ENCODE data around the gene SMIM10L1. TPM values are rescaled to one million over a fixed set of nuclear protein-coding genes. Genes with fewer than 3 reads are reported as not detected.

The SMIM10L1 gene
- total RNA-seq (2022; extraction: Qiagen RNA extraction; ENCODE audit: low read depth) = 7.9 to 11.0 TPM (median 8.6 TPM) in 5 replicates

GRCh38 chr12:11171145-11171968 is at the start of gene SMIM10L1:
TSS of gene SMIM10L1 (plus strand) at chr12:11171194. CDS start at chr12:11171357, 163 bp downstream.

GRCh38 chr12:11134305-11134704 is 36.7 kb upstream of the SMIM10L1 start, which contains the start of gene TAS2R30:
TSS of gene TAS2R30 (minus strand) at chr12:11134644. CDS start at chr12:11134244, 400 bp downstream.

GRCh38 chr12:11186837-11187236 is 15.8 kb downstream of the SMIM10L1 start, which contains the start of gene TAS2R42:
TSS of gene TAS2R42 (minus strand) at chr12:11186937. CDS start at chr12:11186937, 0 bp downstream.

Other genes starting within 250 kb of the SMIM10L1 start
- not detected in 5 replicates for gene PRH2, start 242.0 kb upstream of the SMIM10L1 start, total RNA-seq (2022; extraction: Qiagen RNA extraction; ENCODE audit: low read depth)
- 0.47 to 0.77 TPM (median 0.56 TPM) in 5 replicates for gene TAS2R14, start 231.9 kb upstream of the SMIM10L1 start, total RNA-seq (2022; extraction: Qiagen RNA extraction; ENCODE audit: low read depth)
- not detected in 5 replicates for gene TAS2R50, start 184.3 kb upstream of the SMIM10L1 start, total RNA-seq (2022; extraction: Qiagen RNA extraction; ENCODE audit: low read depth)
- 0.13 to 0.30 TPM (median 0.18 TPM) in 4 of 5 replicates, not detected in the other for gene TAS2R20, start 172.9 kb upstream of the SMIM10L1 start, total RNA-seq (2022; extraction: Qiagen RNA extraction; ENCODE audit: low read depth)
- gene TAS2R19, start 148.6 kb upstream of the SMIM10L1 start, total RNA-seq (2022; extraction: Qiagen RNA extraction; ENCODE audit: low read depth) = 0.19 TPM in 1 of 5 replicates, not detected in the others
- gene TAS2R31, start 139.8 kb upstream of the SMIM10L1 start, total RNA-seq (2022; extraction: Qiagen RNA extraction; ENCODE audit: low read depth) = 0.33 TPM in 1 of 5 replicates, not detected in the others
- not detected in 5 replicates for gene TAS2R46, start 108.9 kb upstream of the SMIM10L1 start, total RNA-seq (2022; extraction: Qiagen RNA extraction; ENCODE audit: low read depth)
- gene TAS2R43, start 78.9 kb upstream of the SMIM10L1 start, total RNA-seq (2022; extraction: Qiagen RNA extraction; ENCODE audit: low read depth) = not detected in 5 replicates
- gene TAS2R30, start 36.5 kb upstream of the SMIM10L1 start, total RNA-seq (2022; extraction: Qiagen RNA extraction; ENCODE audit: low read depth) = not detected in 5 replicates
- gene TAS2R42, start 15.7 kb downstream of the SMIM10L1 start, total RNA-seq (2022; extraction: Qiagen RNA extraction; ENCODE audit: low read depth) = not detected in 5 replicates
- not detected in 5 replicates for gene PRB3, start 98.5 kb downstream of the SMIM10L1 start, total RNA-seq (2022; extraction: Qiagen RNA extraction; ENCODE audit: low read depth)
- not detected in 5 replicates for gene PRB4, start 139.2 kb downstream of the SMIM10L1 start, total RNA-seq (2022; extraction: Qiagen RNA extraction; ENCODE audit: low read depth)
- gene PRB2, start 224.4 kb downstream of the SMIM10L1 start, total RNA-seq (2022; extraction: Qiagen RNA extraction; ENCODE audit: low read depth) = not detected in 5 replicates